ENCODE results near the gene CEP131.

DNA sequence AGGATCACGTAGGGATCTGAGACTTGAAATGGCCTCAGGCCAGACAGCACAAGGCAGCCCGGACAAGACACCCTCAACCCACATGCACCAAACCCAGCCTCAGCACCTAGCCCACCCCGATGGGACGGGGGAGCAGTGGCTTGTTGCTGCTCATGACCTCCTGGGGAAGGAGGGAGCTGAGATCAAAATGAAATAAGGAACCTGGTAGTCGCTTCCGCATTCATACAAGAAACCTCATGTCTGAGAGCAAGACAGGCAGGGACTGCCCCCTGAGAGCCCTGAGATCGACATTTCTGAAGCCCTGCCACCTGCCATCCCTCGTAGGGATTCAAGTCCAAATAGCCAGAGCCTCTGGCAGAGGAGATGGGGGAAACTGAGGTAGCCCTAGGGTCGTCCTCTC lies 5.7 kb upstream of the CEP131 start:
- TF ChIP-seq POLR2AphosphoS5 (IDR thresholded peaks at IDR 0.05; ENCODE audit: low read depth) (peak; percentile 44; the same call in 1 of the 2 replicates), GABPA (IDR thresholded peaks at IDR 0.05; ENCODE audit: low read depth) (no peak)
- TF ChIP-seq, protein P1, sequence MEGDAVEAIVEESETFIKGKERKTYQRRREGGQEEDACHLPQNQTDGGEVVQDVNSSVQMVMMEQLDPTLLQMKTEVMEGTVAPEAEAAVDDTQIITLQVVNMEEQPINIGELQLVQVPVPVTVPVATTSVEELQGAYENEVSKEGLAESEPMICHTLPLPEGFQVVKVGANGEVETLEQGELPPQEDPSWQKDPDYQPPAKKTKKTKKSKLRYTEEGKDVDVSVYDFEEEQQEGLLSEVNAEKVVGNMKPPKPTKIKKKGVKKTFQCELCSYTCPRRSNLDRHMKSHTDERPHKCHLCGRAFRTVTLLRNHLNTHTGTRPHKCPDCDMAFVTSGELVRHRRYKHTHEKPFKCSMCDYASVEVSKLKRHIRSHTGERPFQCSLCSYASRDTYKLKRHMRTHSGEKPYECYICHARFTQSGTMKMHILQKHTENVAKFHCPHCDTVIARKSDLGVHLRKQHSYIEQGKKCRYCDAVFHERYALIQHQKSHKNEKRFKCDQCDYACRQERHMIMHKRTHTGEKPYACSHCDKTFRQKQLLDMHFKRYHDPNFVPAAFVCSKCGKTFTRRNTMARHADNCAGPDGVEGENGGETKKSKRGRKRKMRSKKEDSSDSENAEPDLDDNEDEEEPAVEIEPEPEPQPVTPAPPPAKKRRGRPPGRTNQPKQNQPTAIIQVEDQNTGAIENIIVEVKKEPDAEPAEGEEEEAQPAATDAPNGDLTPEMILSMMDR (IDR thresholded peaks at IDR 0.05; ENCODE audit: insufficient read depth, low read length): no peak
- TF ChIP-seq, protein P2, sequence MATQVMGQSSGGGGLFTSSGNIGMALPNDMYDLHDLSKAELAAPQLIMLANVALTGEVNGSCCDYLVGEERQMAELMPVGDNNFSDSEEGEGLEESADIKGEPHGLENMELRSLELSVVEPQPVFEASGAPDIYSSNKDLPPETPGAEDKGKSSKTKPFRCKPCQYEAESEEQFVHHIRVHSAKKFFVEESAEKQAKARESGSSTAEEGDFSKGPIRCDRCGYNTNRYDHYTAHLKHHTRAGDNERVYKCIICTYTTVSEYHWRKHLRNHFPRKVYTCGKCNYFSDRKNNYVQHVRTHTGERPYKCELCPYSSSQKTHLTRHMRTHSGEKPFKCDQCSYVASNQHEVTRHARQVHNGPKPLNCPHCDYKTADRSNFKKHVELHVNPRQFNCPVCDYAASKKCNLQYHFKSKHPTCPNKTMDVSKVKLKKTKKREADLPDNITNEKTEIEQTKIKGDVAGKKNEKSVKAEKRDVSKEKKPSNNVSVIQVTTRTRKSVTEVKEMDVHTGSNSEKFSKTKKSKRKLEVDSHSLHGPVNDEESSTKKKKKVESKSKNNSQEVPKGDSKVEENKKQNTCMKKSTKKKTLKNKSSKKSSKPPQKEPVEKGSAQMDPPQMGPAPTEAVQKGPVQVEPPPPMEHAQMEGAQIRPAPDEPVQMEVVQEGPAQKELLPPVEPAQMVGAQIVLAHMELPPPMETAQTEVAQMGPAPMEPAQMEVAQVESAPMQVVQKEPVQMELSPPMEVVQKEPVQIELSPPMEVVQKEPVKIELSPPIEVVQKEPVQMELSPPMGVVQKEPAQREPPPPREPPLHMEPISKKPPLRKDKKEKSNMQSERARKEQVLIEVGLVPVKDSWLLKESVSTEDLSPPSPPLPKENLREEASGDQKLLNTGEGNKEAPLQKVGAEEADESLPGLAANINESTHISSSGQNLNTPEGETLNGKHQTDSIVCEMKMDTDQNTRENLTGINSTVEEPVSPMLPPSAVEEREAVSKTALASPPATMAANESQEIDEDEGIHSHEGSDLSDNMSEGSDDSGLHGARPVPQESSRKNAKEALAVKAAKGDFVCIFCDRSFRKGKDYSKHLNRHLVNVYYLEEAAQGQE (IDR thresholded peaks at IDR 0.05; ENCODE audit: insufficient replicate concordance, low read depth): no peak

Data from HL-60 (cell line).